ENCODE results near the gene BSCL2.

DNA sequence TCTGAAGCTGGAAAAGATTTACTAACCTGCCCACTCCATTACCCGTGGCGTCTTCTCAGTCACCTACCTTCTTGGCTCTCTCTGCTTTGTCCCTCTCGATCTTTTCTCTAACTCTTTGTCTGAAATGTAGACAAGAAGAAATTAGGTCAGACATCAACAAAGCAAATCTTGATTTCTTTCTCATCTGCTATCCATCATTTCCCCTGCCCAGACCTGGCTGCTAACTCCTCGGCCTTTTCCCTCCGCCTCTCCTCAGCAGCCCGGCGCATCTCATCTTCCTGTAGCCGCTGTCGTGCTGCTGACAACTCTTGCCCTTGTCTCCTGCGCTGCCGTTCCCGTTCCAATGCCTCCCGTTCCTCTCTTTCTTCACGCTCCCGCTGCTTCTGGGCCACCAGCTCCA is 29.5 kb downstream of the BSCL2 start:
- TF ChIP-seq, protein P1, sequence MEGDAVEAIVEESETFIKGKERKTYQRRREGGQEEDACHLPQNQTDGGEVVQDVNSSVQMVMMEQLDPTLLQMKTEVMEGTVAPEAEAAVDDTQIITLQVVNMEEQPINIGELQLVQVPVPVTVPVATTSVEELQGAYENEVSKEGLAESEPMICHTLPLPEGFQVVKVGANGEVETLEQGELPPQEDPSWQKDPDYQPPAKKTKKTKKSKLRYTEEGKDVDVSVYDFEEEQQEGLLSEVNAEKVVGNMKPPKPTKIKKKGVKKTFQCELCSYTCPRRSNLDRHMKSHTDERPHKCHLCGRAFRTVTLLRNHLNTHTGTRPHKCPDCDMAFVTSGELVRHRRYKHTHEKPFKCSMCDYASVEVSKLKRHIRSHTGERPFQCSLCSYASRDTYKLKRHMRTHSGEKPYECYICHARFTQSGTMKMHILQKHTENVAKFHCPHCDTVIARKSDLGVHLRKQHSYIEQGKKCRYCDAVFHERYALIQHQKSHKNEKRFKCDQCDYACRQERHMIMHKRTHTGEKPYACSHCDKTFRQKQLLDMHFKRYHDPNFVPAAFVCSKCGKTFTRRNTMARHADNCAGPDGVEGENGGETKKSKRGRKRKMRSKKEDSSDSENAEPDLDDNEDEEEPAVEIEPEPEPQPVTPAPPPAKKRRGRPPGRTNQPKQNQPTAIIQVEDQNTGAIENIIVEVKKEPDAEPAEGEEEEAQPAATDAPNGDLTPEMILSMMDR (IDR thresholded peaks at IDR 0.05; ENCODE audit: low read length), result no peak
- TF ChIP-seq EZH2 (optimal IDR thresholded peaks at IDR 0.05; ENCODE audit: low read depth, low read length), result no peak
- no peak for TF ChIP-seq EZH2phosphoT487 (IDR thresholded peaks at IDR 0.05; ENCODE audit: low read length)

Measured in MM.1S (cell line).